HUES48 (cell line): ENCODE data around the gene PHLPP1.
A peak's percentile ranks its signal among the peaks of the same experiment; 100 is the strongest.

Experiments used
- H3K27ac ChIP-seq: one replicate; pipeline ENCODE4 v1.7.0; 2013; ENCODE audit warnings: low read depth, low read length, inconsistent platforms
- H3K27me3 ChIP-seq: 2 replicates; pipeline ENCODE4 v1.6.1; 2013; ENCODE audit warnings: mild to moderate bottlenecking, low read length; ENCODE audit not compliant: control insufficient read depth, insufficient read depth
- H3K36me3 ChIP-seq: 2 replicates; pipeline ENCODE4 v1.6.1; 2013; ENCODE audit warnings: low read length; ENCODE audit not compliant: control insufficient read depth, insufficient read depth
- H3K4me1 ChIP-seq: 2 replicates; pipeline ENCODE4 v1.6.1; 2013; ENCODE audit warnings: mild to moderate bottlenecking, low read length; ENCODE audit not compliant: control insufficient read depth, insufficient read depth
- H3K4me3 ChIP-seq: 2 replicates; pipeline ENCODE4 v1.5.1; 2013; ENCODE audit warnings: mild to moderate bottlenecking, low read depth, low read length
- H3K9ac ChIP-seq: 2 replicates; pipeline ENCODE4 v1.6.1; 2013; ENCODE audit warnings: mild to moderate bottlenecking, low read depth, low read length, moderate library complexity
- H3K9me3 ChIP-seq: 2 replicates; pipeline ENCODE4 v1.6.1; 2013; ENCODE audit warnings: low read length; ENCODE audit not compliant: control insufficient read depth, insufficient read depth

Gene PHLPP1

DNA sequence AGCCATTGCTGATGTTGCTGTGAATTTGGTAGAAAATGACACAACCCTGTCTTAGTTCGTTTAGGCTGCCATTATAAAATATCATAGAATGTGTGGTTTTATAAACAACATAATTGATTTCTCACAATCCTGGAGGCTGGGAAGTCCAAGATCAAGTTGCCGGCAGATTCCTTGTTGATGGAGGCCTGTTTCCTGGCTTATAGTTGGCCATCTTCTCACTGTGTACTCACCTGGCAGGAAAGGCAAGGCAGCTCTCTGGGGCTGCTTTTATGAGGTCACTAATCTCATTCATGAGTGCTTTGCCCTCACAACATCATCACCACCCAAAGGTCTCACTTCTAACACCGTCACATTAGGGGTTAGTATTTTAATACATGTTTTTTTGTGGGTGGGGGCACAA, 58.4 kb downstream of the PHLPP1 start:
- no peak overlapping the region for H3K4me3 ChIP-seq
- no peaks in the 10 kb centered on the region for H3K9me3 ChIP-seq

DNA sequence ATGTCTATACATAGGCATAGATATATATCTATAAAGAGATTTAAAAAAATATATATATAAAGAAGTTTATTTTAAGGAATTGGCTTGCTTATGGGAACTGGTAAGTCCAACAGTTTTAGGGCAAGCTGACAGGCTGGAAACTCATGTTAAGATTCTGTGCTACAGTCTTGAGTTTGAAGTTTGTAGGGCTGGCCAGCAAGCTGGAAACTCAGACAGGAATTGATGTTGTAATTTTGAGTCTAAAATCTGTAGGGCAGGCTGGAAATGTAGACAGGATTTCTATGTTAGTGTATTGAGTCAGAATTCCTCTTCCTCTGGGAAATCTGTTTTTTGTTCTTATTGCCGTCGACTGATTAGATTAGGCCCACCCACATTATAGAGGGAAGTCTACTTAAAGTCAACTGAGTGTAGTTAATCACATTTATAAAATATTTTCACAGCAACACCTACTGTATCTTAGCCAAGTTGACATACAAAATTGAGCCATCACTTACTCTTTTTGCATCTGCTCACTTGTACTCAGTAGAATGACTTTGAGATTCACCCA, 60.8 kb downstream of the PHLPP1 start:
- Histone ChIP-seq H3K4me1 (peaks cover 61% of the 10 kb centered on the region), H3K4me3 (no peak overlapping the region), H3K27ac (no peak overlapping the region), H3K9me3 (no peaks in the 10 kb centered on the region), H3K36me3 (no peaks in the 10 kb centered on the region), H3K9ac (no peak overlapping the region), H3K27me3 (no peaks in the 10 kb centered on the region)

More for the DNA sequence above, 58.4 kb downstream of the PHLPP1 start:
- Histone ChIP-seq H3K9ac (no peak overlapping the region), H3K36me3 (no peaks in the 10 kb centered on the region), H3K4me1 (peaks cover 41% of the 10 kb centered on the region), H3K27ac (no peak overlapping the region), H3K27me3 (no peaks in the 10 kb centered on the region)

DNA sequence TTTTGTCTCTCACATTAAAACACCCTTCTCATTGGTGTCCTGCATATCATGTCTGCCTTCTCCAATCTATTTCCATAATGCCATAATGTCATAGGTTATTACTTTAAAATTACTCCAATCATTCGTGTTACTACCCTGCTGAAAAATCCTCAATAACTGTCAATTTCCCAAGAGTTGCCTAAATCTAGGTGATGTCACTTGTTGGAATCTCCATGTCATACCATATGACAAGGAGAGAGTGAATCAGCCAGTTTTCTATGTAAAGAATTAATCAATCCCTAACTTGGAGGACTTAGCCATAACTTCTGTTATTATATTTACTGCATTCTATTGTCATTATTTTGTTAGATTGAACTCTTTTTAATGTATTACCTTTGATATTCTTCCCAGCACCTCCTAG, 62.5 kb downstream of the PHLPP1 start:
- Histone ChIP-seq H3K9ac (no peak overlapping the region), H3K9me3 (no peaks in the 10 kb centered on the region), H3K36me3 (no peaks in the 10 kb centered on the region), H3K4me1 (peaks cover 74% of the 10 kb centered on the region), H3K4me3 (no peak overlapping the region), H3K27ac (peak overlapping the region; percentile 46), H3K27me3 (no peaks in the 10 kb centered on the region)

DNA sequence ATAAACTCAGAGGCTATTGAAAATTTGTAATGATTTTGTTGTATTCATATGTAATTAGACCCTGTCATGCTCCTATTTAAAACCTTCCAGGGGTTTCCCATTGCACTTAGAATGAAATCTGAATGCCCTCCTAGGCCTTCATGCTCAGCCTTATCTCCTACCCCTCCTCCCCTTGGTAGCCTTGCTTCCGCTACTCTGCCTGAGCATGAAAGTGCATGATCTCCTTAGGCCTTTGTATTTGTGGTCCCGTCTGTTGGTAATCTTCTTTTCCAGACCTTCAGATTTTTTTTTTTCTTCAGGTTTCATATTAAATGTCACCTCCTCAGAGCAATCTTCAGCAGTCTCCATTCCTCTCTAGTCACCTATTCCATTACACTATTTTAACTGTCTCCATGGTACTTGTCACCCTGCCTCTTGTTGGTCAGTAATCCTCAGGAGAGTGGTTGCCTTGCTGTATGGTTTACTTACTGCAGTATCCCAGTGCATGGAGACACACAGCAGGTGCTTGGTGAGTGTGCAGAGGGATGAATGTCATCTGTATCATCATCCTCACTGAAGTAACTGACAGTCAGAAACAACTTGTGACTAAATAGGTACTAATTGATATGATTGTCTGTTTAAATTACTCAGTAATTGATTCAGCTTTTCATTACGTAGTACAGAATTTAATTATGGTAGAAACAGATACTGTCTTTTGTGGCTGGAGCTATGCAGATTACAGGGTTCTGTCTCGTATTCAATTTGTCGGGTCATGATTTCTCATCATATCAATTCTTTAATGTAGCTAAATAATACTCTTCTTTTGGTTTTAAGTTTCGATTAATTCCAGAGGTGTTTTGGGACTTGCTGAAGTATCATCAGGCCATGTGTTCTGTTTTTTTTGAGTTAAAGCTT, 63.9 kb downstream of the PHLPP1 start:
- H3K9me3 ChIP-seq: no peaks in the 10 kb centered on the region
- H3K27ac ChIP-seq: peak overlapping the region; percentile 39
- H3K27me3 ChIP-seq: no peaks in the 10 kb centered on the region
- H3K4me1 ChIP-seq: peaks cover 66% of the 10 kb centered on the region
- H3K9ac ChIP-seq: no peak overlapping the region
- no peaks in the 10 kb centered on the region for H3K36me3 ChIP-seq
- H3K4me3 ChIP-seq: no peak overlapping the region

DNA sequence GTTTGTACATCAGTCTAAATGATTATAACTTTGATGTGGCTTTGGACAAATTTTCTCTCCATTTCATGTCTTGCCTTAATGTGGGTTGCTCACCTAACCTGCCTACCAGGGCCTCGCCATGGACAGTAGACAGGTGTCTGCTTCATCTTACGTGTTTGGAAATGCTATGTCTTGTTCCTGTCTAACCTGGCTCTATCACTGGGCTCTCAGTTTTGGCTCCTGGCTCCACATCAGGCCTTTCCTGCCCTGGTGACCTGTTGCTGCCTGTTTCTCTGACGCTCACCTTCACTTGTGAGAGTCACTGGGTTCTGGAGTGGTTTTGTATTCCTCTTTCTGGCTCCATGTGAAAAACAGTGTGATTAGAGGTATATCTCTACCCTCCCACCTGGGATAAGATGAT, 65.9 kb downstream of the PHLPP1 start:
- peaks cover 79% of the 10 kb centered on the region for H3K4me1 ChIP-seq
- H3K9me3 ChIP-seq: no peaks in the 10 kb centered on the region
- no peak overlapping the region for H3K9ac ChIP-seq
- no peaks in the 10 kb centered on the region for H3K36me3 ChIP-seq
- no peak overlapping the region for H3K27ac ChIP-seq
- H3K27me3 ChIP-seq: no peaks in the 10 kb centered on the region
- H3K4me3 ChIP-seq: no peak overlapping the region

DNA sequence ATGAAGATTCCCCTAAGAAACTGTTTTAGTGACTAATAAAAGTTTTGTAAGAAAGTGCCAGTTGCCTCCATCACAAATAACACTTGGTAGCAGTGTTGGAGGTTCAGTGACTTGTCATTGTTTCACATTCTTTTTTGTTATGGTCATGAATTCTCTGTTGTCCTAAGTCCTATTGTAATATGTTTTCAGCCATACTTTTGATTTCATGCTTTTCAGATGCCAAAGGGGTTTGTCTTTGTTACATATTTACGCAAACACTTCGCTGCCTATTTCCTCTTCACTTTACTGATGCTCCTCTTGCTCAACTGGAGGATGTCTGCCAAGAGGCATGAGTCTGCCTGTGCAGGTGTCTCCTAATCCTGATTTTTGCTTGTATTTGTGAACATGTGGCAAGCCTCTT, 66.6 kb downstream of the PHLPP1 start:
- Histone ChIP-seq H3K9me3 (no peaks in the 10 kb centered on the region), H3K27me3 (no peaks in the 10 kb centered on the region), H3K9ac (no peak overlapping the region), H3K4me3 (no peak overlapping the region; the same call in 1 of the 2 replicates), H3K36me3 (no peaks in the 10 kb centered on the region), H3K4me1 (peaks cover 85% of the 10 kb centered on the region), H3K27ac (no peak overlapping the region)

DNA sequence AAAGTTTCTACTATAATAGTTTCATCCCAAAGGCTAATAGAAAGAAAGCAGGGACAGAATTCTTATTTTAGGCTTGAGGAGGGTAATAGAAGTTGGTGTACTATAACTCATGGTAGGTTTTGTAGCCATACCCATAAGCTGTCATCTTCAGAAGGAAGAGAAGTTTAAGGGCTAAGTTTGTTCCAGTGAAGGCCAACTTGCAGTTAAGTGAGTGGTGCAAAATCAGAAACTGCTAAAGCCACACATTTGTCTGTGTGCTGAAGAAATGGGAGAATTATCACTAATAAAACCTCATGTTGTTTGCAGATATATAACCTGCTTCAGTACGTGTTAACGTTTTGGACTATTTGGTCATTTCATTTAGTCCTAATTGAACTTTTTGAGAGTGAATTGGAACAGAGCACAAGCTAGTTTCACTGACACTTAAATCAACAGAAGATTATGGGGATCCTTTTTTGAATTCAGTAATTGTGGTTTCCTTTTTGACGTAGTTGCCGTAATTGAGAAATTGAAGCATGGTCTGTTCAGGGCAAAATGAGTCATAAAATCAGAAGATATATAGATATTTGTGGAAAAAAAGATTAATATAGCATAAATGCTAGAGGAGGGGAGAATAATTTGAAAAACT, 69.1 kb downstream of the PHLPP1 start:
- H3K27me3 ChIP-seq: no peaks in the 10 kb centered on the region
- no peaks in the 10 kb centered on the region for H3K36me3 ChIP-seq
- H3K9me3 ChIP-seq: no peaks in the 10 kb centered on the region
- H3K27ac ChIP-seq: peak overlapping the region; percentile 4
- H3K4me3 ChIP-seq: no peak overlapping the region
- H3K4me1 ChIP-seq: peaks cover 90% of the 10 kb centered on the region
- no peak overlapping the region for H3K9ac ChIP-seq

DNA sequence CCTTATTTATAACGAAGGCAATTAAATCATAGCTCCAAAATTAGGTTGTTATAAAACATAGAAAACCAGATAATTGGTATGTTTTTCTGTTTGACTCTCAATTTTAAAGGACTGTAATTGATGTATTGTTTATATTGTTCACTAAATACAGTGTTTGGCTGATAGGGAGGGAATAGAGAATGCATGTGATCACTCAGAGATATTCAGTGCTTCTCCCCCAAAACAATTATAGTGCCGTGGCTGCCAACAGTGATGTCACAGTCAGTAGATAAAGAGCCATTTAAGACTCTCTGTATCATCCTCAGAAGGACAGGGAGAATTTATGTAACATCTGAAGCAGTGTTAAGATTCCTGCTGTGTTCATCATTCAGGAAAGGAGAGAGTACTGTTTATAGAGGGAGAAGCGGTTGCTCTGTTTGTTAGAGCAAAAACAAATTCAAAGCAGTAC, 69.6 kb downstream of the PHLPP1 start:
- H3K36me3 ChIP-seq: no peaks in the 10 kb centered on the region
- H3K9me3 ChIP-seq: no peaks in the 10 kb centered on the region
- H3K4me1 ChIP-seq: peaks cover 90% of the 10 kb centered on the region
- H3K27ac ChIP-seq: peak overlapping the region; percentile 15
- H3K4me3 ChIP-seq: no peak overlapping the region
- no peak overlapping the region for H3K9ac ChIP-seq
- H3K27me3 ChIP-seq: no peaks in the 10 kb centered on the region

DNA sequence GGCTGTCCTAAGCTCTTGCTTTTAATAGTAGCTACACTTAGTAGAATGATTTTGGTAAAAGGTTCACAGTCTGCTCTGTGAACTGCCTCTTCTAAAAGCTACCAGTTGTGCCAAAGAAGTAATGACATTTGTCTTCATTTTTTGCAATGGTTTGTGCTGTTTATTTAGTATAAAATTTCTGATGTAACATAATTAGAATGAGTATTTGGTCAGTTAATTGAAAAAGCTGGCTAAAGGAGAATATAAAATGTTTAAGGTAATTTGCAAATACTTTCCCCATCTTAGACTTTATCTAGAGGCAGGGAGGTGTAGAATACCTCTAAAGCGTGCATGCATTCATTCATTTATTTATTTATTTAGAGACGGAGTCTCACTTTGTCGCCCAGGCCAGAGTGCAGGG, 71.3 kb downstream of the PHLPP1 start:
- Histone ChIP-seq H3K36me3 (no peaks in the 10 kb centered on the region), H3K4me3 (no peak overlapping the region), H3K4me1 (peaks cover 90% of the 10 kb centered on the region)

DNA sequence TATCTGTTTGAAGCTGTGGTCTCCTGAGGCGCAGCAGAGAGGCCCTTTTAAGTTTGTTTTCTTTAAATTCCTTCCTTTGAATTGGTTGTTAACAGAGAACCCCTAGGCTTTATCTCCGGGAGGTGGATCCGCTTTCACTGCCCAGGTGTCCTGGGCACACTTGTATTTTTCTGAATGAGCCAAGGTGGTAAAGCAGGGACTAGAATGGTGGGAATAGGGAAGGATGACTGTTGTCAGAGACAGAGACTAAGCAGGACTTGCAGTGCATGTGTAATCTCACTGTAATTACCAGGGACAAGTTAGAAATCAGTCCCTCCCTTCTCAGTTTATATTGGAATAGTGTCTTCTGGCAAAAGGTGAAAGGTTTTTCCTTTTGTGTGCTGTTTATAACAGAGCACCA, 72.8 kb downstream of the PHLPP1 start:
- no peaks in the 10 kb centered on the region for H3K27me3 ChIP-seq
- H3K4me1 ChIP-seq: peaks cover 86% of the 10 kb centered on the region
- H3K9me3 ChIP-seq: no peaks in the 10 kb centered on the region
- peak overlapping the region; percentile 10; the same call in 1 of the 2 replicates for H3K4me3 ChIP-seq
- H3K9ac ChIP-seq: no peak overlapping the region
- H3K27ac ChIP-seq: peak overlapping the region; percentile 63
- H3K36me3 ChIP-seq: no peaks in the 10 kb centered on the region

More for the DNA sequence above, 71.3 kb downstream of the PHLPP1 start:
- H3K9me3 ChIP-seq: no peaks in the 10 kb centered on the region
- H3K27me3 ChIP-seq: no peaks in the 10 kb centered on the region
- no peak overlapping the region for H3K27ac ChIP-seq
- H3K9ac ChIP-seq: no peak overlapping the region

DNA sequence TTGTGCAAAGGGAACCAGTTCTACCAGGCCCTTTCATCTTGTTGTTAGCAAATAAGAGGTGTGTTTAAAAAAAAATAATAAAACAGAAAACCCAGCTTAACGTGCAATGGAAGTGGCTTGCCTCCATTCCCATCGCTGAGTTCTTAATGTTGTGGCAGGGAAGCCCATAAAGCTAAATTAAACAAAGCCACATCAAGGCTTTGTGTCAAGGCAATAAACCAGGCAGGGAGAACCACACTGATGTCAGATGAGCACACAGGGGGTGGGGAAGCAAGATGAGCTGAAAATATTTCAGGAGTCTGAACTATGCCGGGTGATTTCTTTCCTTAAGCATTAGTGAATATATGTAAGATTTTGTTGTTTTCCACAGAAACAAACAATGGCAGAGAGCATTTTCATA, 73.5 kb downstream of the PHLPP1 start:
- peaks cover 90% of the 10 kb centered on the region for H3K4me1 ChIP-seq
- H3K9me3 ChIP-seq: no peaks in the 10 kb centered on the region
- H3K4me3 ChIP-seq: peak overlapping the region; percentile 10; the same call in 1 of the 2 replicates
- H3K9ac ChIP-seq: no peak overlapping the region; the same call in 1 of the 2 replicates
- H3K36me3 ChIP-seq: no peaks in the 10 kb centered on the region
- peak overlapping the region; percentile 63 for H3K27ac ChIP-seq
- no peaks in the 10 kb centered on the region for H3K27me3 ChIP-seq
